GM21526 (cell line): ENCODE measurements around the gene ZIM2.

ENCODE experiments used
- ATAC-seq: cut with Tn5 transposase; IDR thresholded peaks from one replicate; pipeline ENCODE4 v1.9.1; 2021; ENCODE audit warnings: moderate library complexity; ENCODE audit not compliant: unreplicated experiment, low FRiP score

Gene ZIM2

GRCh38 chr19:56811480-56811879, 29.0 kb downstream of the ZIM2 start:
- no peak for ATAC-seq

DNA sequence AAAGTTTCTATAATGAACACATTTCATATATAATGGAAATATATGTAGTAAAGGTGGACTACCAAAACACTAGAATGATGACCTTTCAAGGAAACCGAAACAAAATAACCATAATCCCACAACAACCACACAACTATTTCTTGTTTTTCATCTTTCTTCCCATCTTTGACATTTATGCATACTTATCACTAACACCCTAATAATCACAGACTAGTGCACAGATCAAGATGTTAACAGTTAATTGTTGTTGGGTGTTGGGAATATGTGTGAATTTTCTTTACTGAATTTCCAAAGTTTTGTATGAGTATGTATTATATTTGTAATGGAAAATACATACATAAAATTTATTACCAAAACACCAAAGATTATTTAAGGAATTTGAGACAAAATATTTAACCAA, 30.3 kb downstream of the ZIM2 start:
- ATAC-seq = no peak

DNA sequence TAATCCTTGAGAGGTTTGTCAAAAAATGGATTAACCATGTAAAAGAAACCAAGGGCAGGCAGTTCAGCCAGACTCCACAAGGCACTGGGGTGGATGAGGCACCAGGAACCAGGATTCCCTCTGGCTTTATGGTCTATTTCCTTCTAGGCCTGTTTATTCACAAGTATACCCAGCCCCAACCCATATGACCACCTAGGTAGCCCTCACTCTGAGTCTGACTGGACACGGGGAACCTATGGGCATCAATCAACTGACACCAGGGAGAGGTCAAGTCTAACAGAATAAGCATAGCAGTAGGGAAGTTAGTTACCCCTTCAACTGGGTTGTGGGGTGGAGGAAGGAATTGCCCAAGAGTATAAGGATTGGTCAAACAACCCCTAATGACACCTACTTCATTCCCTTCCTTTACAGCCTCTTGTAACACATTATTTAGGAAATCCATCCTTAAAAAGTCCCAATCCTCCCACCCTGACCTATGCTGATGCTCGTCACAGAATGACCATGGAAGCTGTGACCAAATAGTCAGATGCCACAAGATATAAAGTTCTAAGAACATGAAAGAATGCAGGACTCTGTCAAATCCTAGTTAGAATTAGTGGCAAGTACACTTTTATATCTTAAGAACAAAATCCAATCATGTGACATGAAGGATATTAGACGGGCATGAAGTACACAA, 31.7 kb downstream of the ZIM2 start:
- ATAC-seq = no peak

DNA sequence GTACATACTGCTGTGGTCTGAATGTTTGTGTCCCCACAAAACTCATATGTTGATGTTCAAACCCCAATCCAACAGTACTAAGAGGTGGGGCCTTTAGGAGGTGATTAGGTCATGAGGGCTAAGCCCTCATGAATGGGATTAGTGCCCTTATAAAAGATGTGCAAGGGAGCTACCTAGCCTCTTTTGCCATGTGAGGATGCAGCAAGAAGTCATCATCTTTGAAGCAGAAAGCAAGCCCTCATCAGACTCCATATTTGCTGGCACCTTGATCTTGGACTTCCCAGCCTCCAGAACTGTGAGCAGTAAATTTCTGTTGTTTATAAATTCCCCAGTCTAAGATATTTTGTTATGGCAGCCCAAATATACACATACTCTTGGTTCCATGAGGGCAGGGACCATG, 33.9 kb downstream of the ZIM2 start:
- no peak for ATAC-seq

- no peak for ATAC-seq
These were observed 62.2 kb downstream of the ZIM2 start for GRCh38 chr19:56778351-56778750.

DNA sequence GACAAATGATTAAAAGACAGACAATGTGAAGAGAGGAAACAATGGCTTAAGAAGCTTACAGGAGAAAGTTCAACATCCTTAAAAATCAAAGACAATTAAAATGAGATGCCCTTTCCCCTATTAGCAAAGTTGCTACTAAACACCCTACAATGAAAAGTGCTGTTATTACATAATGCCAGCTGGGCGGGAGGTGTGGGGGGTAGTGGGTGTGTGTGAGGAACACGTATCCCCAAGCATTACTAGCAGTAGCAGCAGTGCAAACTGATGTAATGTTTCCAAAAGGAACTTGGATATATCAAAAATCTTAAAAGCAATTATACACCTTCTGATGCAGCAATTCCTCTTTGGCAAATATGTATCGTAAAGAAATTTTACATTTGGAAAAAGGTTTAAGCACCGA, 70.9 kb downstream of the ZIM2 start:
- no peak for ATAC-seq

GRCh38 chr19:56765137-56765536, 75.4 kb downstream of the ZIM2 start:
- no peak for ATAC-seq

DNA sequence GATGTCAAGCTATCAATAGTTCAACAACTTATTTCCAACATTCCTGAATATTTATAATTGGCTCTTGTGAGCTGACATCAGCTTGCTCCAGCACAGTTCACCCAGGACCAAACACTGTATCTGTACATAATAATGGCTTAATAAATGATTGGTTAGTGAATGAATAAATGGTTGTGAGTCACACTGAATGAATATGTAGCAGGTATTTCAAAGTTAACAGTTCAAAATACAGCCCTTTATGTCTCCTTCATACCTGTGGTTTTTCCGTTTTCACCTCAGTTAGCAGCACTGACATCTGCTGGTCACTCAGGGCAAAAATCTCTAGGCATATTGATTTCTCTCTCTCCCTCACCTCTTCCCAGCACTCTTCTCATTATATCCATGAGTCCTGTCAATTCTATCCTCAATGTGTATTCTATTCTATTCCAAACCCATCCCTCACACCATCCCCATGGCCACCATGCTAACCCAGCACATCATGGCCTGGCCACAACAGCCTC, 76.3 kb downstream of the ZIM2 start:
- ATAC-seq = no peak

GRCh38 chr19:56760842-56761241, 79.7 kb downstream of the ZIM2 start:
- ATAC-seq = no peak

DNA sequence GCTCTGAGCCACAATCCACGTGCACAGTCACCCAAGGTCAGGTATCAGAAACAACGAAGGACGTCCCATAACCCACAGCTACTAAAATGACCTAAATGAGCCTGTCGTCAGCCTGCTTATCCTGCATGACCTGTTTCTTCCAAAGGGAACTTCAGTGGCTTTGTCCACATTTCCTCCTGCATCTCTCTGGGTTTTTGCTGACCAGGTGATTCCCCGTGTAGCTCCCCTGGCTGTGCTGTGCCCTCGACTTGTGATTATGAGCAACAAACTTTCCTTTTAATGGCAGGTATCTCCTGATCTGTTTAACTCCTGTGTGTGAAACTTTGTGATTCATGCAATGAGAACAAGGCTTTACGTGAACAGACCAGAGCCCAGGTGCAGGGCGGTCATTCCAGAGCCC, 81.0 kb downstream of the ZIM2 start:
- ATAC-seq = no peak

- ATAC-seq = no peak
These were observed 89.4 kb downstream of the ZIM2 start for GRCh38 chr19:56751078-56751489.

- no peak for ATAC-seq
These were observed 89.9 kb downstream of the ZIM2 start for GRCh38 chr19:56750658-56751057.

GRCh38 chr19:56748378-56748777, 92.1 kb downstream of the ZIM2 start:
- ATAC-seq = no peak

- ATAC-seq = no peak
These were observed 94.2 kb downstream of the ZIM2 start for GRCh38 chr19:56746367-56746766.

GRCh38 chr19:56740501-56740900, 100.0 kb downstream of the ZIM2 start:
- ATAC-seq = no peak

DNA sequence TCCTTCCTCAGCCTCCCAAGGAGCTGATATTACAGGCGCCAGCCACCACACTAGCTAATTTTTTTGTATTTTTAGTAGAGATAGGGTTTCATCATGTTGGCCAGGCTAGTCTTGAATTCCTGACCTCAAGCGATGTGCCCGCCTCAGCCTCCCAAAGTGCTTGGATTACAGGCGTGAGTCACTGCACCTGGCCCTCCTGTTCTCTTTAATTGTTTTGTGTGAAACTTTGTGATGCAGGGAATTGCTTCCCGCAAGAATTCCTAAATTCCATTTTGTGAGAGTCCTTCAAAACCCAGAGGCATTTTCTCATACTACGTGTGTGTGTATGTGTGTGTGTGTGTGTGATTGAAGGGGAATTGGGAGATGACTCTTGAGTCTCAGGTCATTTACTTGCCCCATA, 104.0 kb downstream of the ZIM2 start:
- ATAC-seq = no peak

DNA sequence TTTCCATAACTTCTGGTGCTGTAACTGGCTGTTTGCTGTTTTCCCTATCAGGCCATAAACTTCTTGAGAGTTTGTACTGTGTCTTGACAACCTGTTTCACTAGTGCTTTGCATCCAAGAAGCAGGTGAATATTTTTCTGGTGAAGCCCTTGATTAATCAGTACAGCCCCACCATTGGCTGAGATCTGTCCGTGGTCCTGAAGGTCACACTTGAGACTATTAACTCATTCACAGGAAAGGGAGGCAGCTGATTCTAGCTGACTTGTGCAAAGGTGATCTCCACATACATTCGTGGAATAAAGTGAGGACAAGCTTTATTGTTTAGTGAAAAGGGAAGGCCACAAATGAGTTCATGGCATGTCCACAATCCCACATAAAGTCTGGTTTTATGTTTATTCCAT, 107.5 kb downstream of the ZIM2 start:
- no peak for ATAC-seq

DNA sequence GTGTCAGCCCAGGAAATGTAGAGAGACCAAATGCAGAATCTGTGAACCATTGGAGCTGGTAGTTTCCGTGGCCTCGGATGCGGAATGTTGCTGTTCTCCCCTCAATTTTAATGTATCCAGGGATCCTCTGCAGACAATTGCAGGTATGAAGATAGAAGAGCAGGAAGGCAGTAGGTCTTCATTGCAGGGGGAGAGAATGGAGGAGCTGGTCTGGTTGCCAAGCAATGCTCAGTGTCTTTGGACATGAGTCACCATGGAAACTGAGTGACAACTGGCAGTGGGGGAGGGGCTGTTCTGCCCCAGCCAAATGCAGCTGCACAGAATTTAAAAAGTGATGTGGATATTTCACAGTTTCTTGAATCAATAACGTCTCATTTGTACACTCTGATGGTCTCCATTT, 112.8 kb downstream of the ZIM2 start:
- ATAC-seq = no peak

DNA sequence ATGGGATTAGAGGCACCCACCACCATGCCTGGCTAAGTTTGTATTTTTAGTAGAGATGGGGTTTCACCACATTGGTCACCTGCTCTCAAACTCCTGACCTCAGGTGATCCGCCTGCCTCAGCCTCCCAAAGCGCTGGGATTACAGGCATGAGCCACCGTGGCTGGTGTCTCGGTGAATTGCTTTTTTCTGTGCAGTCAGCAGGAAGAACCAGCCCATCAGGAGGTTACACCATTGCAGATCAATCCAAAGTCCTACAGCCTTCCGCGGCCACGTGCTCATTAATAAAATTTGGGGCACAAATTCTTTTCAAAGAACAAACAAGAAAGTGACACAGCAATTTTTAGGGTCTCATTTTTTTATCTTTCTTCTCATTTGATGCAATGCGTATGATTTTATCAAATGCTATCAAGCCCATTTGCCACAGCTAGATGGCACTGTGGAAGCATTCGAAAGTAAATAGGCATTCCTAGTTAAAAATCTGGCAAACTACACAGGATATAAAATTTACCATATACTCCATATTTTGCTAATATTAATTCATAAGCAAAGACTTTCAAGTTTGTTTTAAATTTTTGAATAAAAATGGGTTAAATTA, 114.6 kb downstream of the ZIM2 start:
- ATAC-seq = no peak
